Endothelial cell of umbilical vein (primary cell): ENCODE measurements around the gene ZNF740. TPM values are rescaled to one million over a fixed set of nuclear protein-coding genes. Genes with fewer than 3 reads are reported as not detected.

ENCODE experiments used
- BruUV-seq: library from RNA; stranded (reverse); fragments of 400-500 nt; replicated peaks from 2 replicates; lab custom pipeline; 2021; lab: Mats Ljungman, UMichigan
- CTCF ChIA-PET: fragments of 300-600, 350-600 bp; sonication (Branson Sonifier 250); formaldehyde crosslinking; loops from one replicate; lab custom pipeline; 2021; ENCODE audit warnings: antibody characterized with exemption, inconsistent platforms; lab: Charles Lee
- POLR2A ChIA-PET: fragments of 300-600, 350-600 bp; sonication (Branson Sonifier 250); formaldehyde crosslinking; loops from one replicate; lab custom pipeline; 2021; ENCODE audit warnings: antibody characterized with exemption, inconsistent platforms; lab: Charles Lee
- DNase-seq: peaks from one replicate; pipeline ENCODE4 v3.0.0-alpha.2; 2011; ENCODE audit warnings: low read depth, low spot score
- FAIRE-seq: peaks from 2 replicates; lab custom pipeline; 2011; peaks lifted over from hg19 to GRCh38; lab: Jason Lieb, UNC
- H2AFZ ChIP-seq: 2 replicates; pipeline ENCODE4 v1.6.0; 2012; ENCODE audit warnings: low read depth, low read length, control low read depth, inconsistent platforms
- H3K27ac ChIP-seq: 2 replicates; pipeline ENCODE4 v1.5.1; 2011; ENCODE audit warnings: low read depth, mild to moderate bottlenecking, control low read depth, low read length, moderate library complexity; ENCODE audit not compliant: insufficient read depth
- H3K27me3 ChIP-seq, 2 experiments: 2 replicates each; pipeline versions ENCODE4 v1.6.0 to v1.6.1; 2011; ENCODE audit warnings: low read length in 2 of 2, mixed read lengths in 1 of 2; ENCODE audit not compliant: control insufficient read depth in 2 of 2, insufficient read depth in 2 of 2
- H3K36me3 ChIP-seq, 2 experiments: 2 replicates in 1 of 2; 3 replicates in 1 of 2; pipeline ENCODE4 v1.5.1; 2011; ENCODE audit warnings: low read length in 2 of 2, mild to moderate bottlenecking in 1 of 2, moderate library complexity in 1 of 2; ENCODE audit not compliant: control insufficient read depth in 2 of 2, insufficient read depth in 2 of 2; ENCODE audit errors: extremely low read depth in 1 of 2
- H3K4me1 ChIP-seq: 3 replicates; pipeline ENCODE4 v1.5.1; 2011; ENCODE audit warnings: mild to moderate bottlenecking, low read length; ENCODE audit not compliant: control insufficient read depth, insufficient read depth; ENCODE audit errors: extremely low read depth
- H3K4me2 ChIP-seq: 2 replicates; pipeline ENCODE4 v1.6.1; 2011; ENCODE audit warnings: low read length, control low read depth, mixed read lengths; ENCODE audit not compliant: insufficient read depth
- H3K4me3 ChIP-seq, 3 experiments: fragments of 200-600 bp in 1 of 3; sonication (generic), shearing (Covaris generic) in 1 of 3; replicated peaks in 1 of 3; 2 replicates each; pipeline ENCODE4 v1.5.1; 2011 to 2016; ENCODE audit warnings: control low read depth in 3 of 3, low read length in 3 of 3, mild to moderate bottlenecking in 2 of 3, inconsistent platforms in 1 of 3, low read depth in 1 of 3, moderate library complexity in 1 of 3; ENCODE audit not compliant: insufficient read depth in 1 of 3
- H3K79me2 ChIP-seq: 2 replicates; pipeline ENCODE4 v1.6.0; 2012; ENCODE audit warnings: low read length, inconsistent platforms; ENCODE audit not compliant: control insufficient read depth, insufficient read depth
- H3K9ac ChIP-seq: replicated peaks from 2 replicates; pipeline ENCODE3; 2011; ENCODE audit warnings: low read length, control low read depth; ENCODE audit not compliant: insufficient read depth; ENCODE audit errors: extremely low read depth
- H3K9me1 ChIP-seq: replicated peaks from 3 replicates; pipeline ENCODE4 v1.6.0; 2011; ENCODE audit warnings: mild to moderate bottlenecking, low read length; ENCODE audit not compliant: control insufficient read depth, insufficient read depth; ENCODE audit errors: extremely low read depth
- H3K9me3 ChIP-seq: replicated peaks from 2 replicates; pipeline ENCODE4 v1.5.1; 2012; ENCODE audit warnings: low read length, inconsistent platforms; ENCODE audit not compliant: control insufficient read depth, insufficient read depth
- H4K20me1 ChIP-seq: replicated peaks from 2 replicates; pipeline ENCODE3; 2011; ENCODE audit warnings: mild to moderate bottlenecking, low read length; ENCODE audit not compliant: control insufficient read depth, insufficient read depth; ENCODE audit errors: extremely low read depth
- CTCF ChIP-seq, 2 donors: IDR thresholded peaks; 1 replicate in 1 of 2; 2 replicates in 1 of 2; pipeline ENCODE4 v1.5.1; 2011; ENCODE audit warnings: low read length in 2 of 2, mild to moderate bottlenecking in 2 of 2, moderate library complexity in 2 of 2, control low read depth in 1 of 2, inconsistent platforms in 1 of 2, low read depth in 1 of 2; ENCODE audit not compliant: insufficient read depth in 1 of 2; ENCODE audit errors: extremely low read depth in 1 of 2
- EZH2 ChIP-seq: IDR thresholded peaks from 2 replicates; pipeline ENCODE4 v1.6.1; 2012; ENCODE audit warnings: borderline replicate concordance, low read depth, mild to moderate bottlenecking, moderate library complexity, low read length, inconsistent platforms; ENCODE audit not compliant: severe bottlenecking
- FOS ChIP-seq: IDR thresholded peaks from 2 replicates; pipeline ENCODE4 v1.6.1; 2011; ENCODE audit warnings: mild to moderate bottlenecking, low read length, moderate library complexity, borderline replicate concordance; ENCODE audit not compliant: insufficient read depth
- GATA2 ChIP-seq: IDR thresholded peaks from 2 replicates; pipeline ENCODE4 v1.7.0; 2011; ENCODE audit warnings: low read depth, mild to moderate bottlenecking, moderate library complexity, mixed read lengths, low read length; ENCODE audit not compliant: insufficient read length, insufficient read depth
- JUN ChIP-seq: IDR thresholded peaks from 2 replicates; pipeline ENCODE4 v1.6.1; 2011; ENCODE audit warnings: borderline replicate concordance, low read depth; ENCODE audit not compliant: insufficient read length, insufficient read depth
- MAX ChIP-seq: IDR thresholded peaks from 2 replicates; pipeline ENCODE4 v1.6.1; 2011; ENCODE audit not compliant: insufficient read depth, insufficient read length
- MYC ChIP-seq: IDR thresholded peaks from one replicate; pipeline ENCODE4 v1.6.1; 2011; ENCODE audit warnings: mild to moderate bottlenecking, low read depth, low read length
- POLR2A ChIP-seq: IDR thresholded peaks from 2 replicates; pipeline ENCODE4 v1.6.1; 2012; ENCODE audit warnings: low read depth, mild to moderate bottlenecking, control low read depth, low read length
- POLR2AphosphoS5 ChIP-seq: IDR thresholded peaks from 2 replicates; pipeline ENCODE4 v1.6.1; 2012; ENCODE audit warnings: low read depth, mild to moderate bottlenecking, control low read depth, low read length, moderate library complexity; ENCODE audit not compliant: insufficient read depth
- dilution Hi-C: fragments of 300-500 bp; cut with MboI; formaldehyde crosslinking; loops from one replicate; pipeline ENCODE4 v1.15.0; 2019; ENCODE audit warnings: low sequenced_read_pairs; ENCODE audit not compliant: extremely low pct_ligation_motif_present
- intact Hi-C: fragments of 100-400 bp; cut with micrococcal nuclease; formaldehyde crosslinking; loops from one replicate; pipeline ENCODE4 v1.10.0; 2022
- polyA plus RNA-seq, 4 experiments: library from polyadenylated mRNA; depleted of rRNA in 3 of 4; stranded (reverse) in 3 of 4; unstranded in 1 of 4; fragments of >200 nt; gene quantifications; 2 replicates each; pipeline versions ENCODE4 v1.2.1 to v1.2.3, GENCODE V29; 2011 to 2012; ENCODE audit warnings: missing spikeins in 1 of 4
- total RNA-seq: library from RNA; stranded (reverse); gene quantifications from 2 replicates; pipeline ENCODE4 v1.2.3, GENCODE V29; 2021

The ZNF740 gene
- total and polyA plus RNA-seq, 2 donors (not counting 3 experiments of a cell fraction or from before 2014, with no cell fraction given) = 10.5 to 38.1 TPM

DNA sequence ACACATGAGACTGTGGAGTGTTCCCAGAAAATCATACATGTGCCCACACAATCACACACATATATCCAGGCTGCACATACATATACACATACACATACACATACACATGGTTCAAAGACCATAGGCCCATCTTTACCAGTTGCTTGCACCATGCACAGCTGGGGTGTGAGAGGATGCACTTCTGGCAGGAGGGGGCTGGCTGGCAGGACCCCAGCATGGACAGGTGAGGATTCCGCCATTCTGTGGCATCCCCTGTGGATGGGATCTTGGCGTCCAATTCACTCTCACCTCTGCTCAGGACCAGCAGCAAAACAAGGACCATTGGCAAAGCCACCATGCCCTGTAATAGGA, 19.6 kb downstream of the ZNF740 start:
- no peak for TF ChIP-seq POLR2A
- TF ChIP-seq MYC = no peak
- no peak for TF ChIP-seq POLR2AphosphoS5
- TF ChIP-seq FOS = no peak
- TF ChIP-seq MAX = no peak
- TF ChIP-seq JUN = no peak
- no peak for TF ChIP-seq GATA2
- no peak for TF ChIP-seq CTCF (IDR thresholded peaks at IDR 0.05; ENCODE audit: extremely low read depth in 1 of 2, insufficient read depth in 1 of 2, low read depth in 1 of 2, low read length in 2 of 2)
- TF ChIP-seq EZH2 = no peak
- CTCF ChIA-PET = interaction anchor here (1.0 to 6.7 kb wide), 3 partner anchors 10 to 135 kb away, joined by 5 to 249 read pairs (median 170); no protein-coding TSS in a partner anchor
- no peaks in the 10 kb centered on the region for H3K79me2 ChIP-seq
- H3K4me2 ChIP-seq = no peak overlapping the region
- H3K36me3 ChIP-seq = no peaks in the 10 kb centered on the region
- POLR2A ChIA-PET = no interaction called here
- no peaks in the 10 kb centered on the region for H3K9me1 ChIP-seq
- H2AFZ ChIP-seq = no peak overlapping the region
- H4K20me1 ChIP-seq = no peaks in the 10 kb centered on the region
- intact Hi-C loops (no loop called here), dilution Hi-C loops (no loop called here)
- H3K27ac ChIP-seq = no peak overlapping the region
- peaks cover 6% of the 10 kb centered on the region for H3K4me1 ChIP-seq
- H3K9ac ChIP-seq = no peak overlapping the region
- no peak for FAIRE-seq
- H3K9me3 ChIP-seq = no peaks in the 10 kb centered on the region
- BruUV-seq = no TSS peak
- H3K4me3 ChIP-seq = no peak overlapping the region
- DNase-seq = no peak
- H3K27me3 ChIP-seq = peaks cover 0 to 2% of the 10 kb centered on the region in 2 experiments
